ENCODE data around the gene FAM107B. TPM values are rescaled to one million over a fixed set of nuclear protein-coding genes. Genes with fewer than 3 reads are reported as not detected.

Gene FAM107B
- total and polyA plus RNA-seq, 2 of the 4 experiments (the other 2 are of a cell fraction), result 26.4 to 27.1 TPM

- BruUV-seq (replicated peaks), result no TSS peak
- Histone ChIP-seq H2BK5ac (ENCODE audit: low read depth, low read length, poor library complexity, severe bottlenecking) (peak overlapping the region; percentile 47), H3K36me3 (ENCODE audit: control insufficient read depth, insufficient read depth, low read length) (peaks cover 36% of the 10 kb centered on the region), H4K20me1 (ENCODE audit: insufficient read depth, low read length) (peaks cover 42% of the 10 kb centered on the region), H3K79me1 (ENCODE audit: low read depth in 1 of 2, low read length in 2 of 2) (peaks cover 24 to 64% of the 10 kb centered on the region in 2 experiments), H3K9me3 (ENCODE audit: control insufficient read depth, insufficient read depth, low read length) (no peaks in the 10 kb centered on the region), H3K14ac (replicated peaks; ENCODE audit: low read depth, low read length) (peak overlapping the region; percentile 40; the same call in 1 of the 2 replicates), H4K91ac (ENCODE audit: insufficient read depth, low read depth, low read length) (no peak overlapping the region), H3K18ac (ENCODE audit: low read depth, low read length) (no peak overlapping the region), H3K27me3 (ENCODE audit: control insufficient read depth, insufficient read depth, low read length) (no peaks in the 10 kb centered on the region), H2AK5ac (ENCODE audit: low read depth, low read length) (no peak overlapping the region), H2BK20ac (ENCODE audit: low read depth, low read length) (no peak overlapping the region), H3K9me1 (ENCODE audit: insufficient read depth, low read length) (peaks cover 29% of the 10 kb centered on the region), H3K23ac (ENCODE audit: low read depth, low read length) (no peak overlapping the region), H3K4ac (ENCODE audit: low read depth, low read length) (peak overlapping the region; percentile 13; the same call in 1 of the 2 replicates), H3K4me1 (ENCODE audit: control insufficient read depth, insufficient read depth, low read length) (peaks cover 15% of the 10 kb centered on the region), H2AK9ac (replicated peaks; ENCODE audit: low read depth, low read length, poor library complexity) (no peak overlapping the region), H3K27ac (ENCODE audit: insufficient read depth, low read length) (no peak overlapping the region), H3K4me2 (ENCODE audit: low read depth, low read length) (no peak overlapping the region), H3K4me3 (ENCODE audit: insufficient read depth, low read depth, low read length) (no peak overlapping the region), H4K8ac (ENCODE audit: low read depth in 2 of 2, low read length in 2 of 2) (no peak overlapping the region), H3K9ac (ENCODE audit: low read depth, low read length) (no peak overlapping the region), H2BK15ac (ENCODE audit: low read depth, low read length) (no peak overlapping the region), H2AFZ (replicated peaks; ENCODE audit: low read length, poor library complexity) (no peak overlapping the region), H4K5ac (ENCODE audit: low read depth, low read length) (peak overlapping the region; percentile 50), H3K56ac (ENCODE audit: extremely low read depth, insufficient read depth, low read length) (no peak overlapping the region), H2BK120ac (ENCODE audit: low read depth, low read length) (no peak overlapping the region)
- CTCF ChIA-PET, result no interaction called here
- in situ Hi-C loops (cut with MboI; ENCODE audit: low sequenced_read_pairs), result loop anchor here (10.0 kb wide), 1 partner anchor 232 kb away; no protein-coding TSS in a partner anchor
- dilution Hi-C loops (cut with HindIII; ENCODE audit: low sequenced_read_pairs, unreplicated experiment), result no loop called here
- intact Hi-C loops (cut with micrococcal nuclease), result no loop called here
- POLR2A ChIA-PET (ENCODE audit: unreplicated experiment), result no interaction called here
- WGBS, 2 experiments (ENCODE audit: extremely low coverage in 2 of 2, insufficient read length in 1 of 2), result 89% methylated on average over 3 of the region's 6 CpGs; no CpG with 5 or more reads in 1 of the 2 experiments
- TF ChIP-seq FOS (IDR thresholded peaks at IDR 0.05; ENCODE audit: low read depth, low read length) (no peak), USF2 (IDR thresholded peaks at IDR 0.05; ENCODE audit: low read depth, low read length) (no peak), SMC3 (IDR thresholded peaks at IDR 0.05; ENCODE audit: low read depth, low read length) (no peak), RCOR1 (IDR thresholded peaks at IDR 0.05; ENCODE audit: insufficient replicate concordance, low read length) (no peak), CEBPB (IDR thresholded peaks at IDR 0.05; ENCODE audit: low read depth, low read length) (no peak), CHD1 (IDR thresholded peaks at IDR 0.05; ENCODE audit: low read depth, low read length) (no peak), RAD21 (IDR thresholded peaks at IDR 0.05; ENCODE audit: low read length) (no peak)
- DNase-seq (no peak), ATAC-seq (ENCODE audit: low read depth) (no peak)
These were observed 182.1 kb downstream of the FAM107B start for GRCh38 chr10:14592566-14592965.

Measured in IMR-90 (cell line).